ENCODE data around the gene AASDH.

GRCh38 chr4:56318555-56318954, 68.7 kb downstream of the AASDH start:
- TF ChIP-seq USF2 (IDR thresholded peaks at IDR 0.05; ENCODE audit: borderline replicate concordance, low read depth, low read length) (no peak), TCF12 (IDR thresholded peaks at IDR 0.05) (no peak), NRF1 (IDR thresholded peaks at IDR 0.05; ENCODE audit: low read depth, low read length) (no peak), EZH2phosphoT487 (IDR thresholded peaks at IDR 0.05; ENCODE audit: borderline replicate concordance, low read depth) (no peak), MAX (IDR thresholded peaks at IDR 0.05; ENCODE audit: low read depth) (no peak), POLR2AphosphoS5 (IDR thresholded peaks at IDR 0.05; ENCODE audit: low read depth, low read length) (no peak), YY1 (IDR thresholded peaks at IDR 0.05; ENCODE audit: low read depth) (no peak), CTCF (IDR thresholded peaks at IDR 0.05) (no peak), ZBTB33 (IDR thresholded peaks at IDR 0.05; ENCODE audit: borderline replicate concordance, low read depth) (no peak), PBX3 (IDR thresholded peaks at IDR 0.05) (no peak), GATA2 (CRISPR knock-in tag; IDR thresholded peaks at IDR 0.05) (no peak), RAD21 (IDR thresholded peaks at IDR 0.05; ENCODE audit: low read length) (no peak), SMC3 (IDR thresholded peaks at IDR 0.05; ENCODE audit: low read depth, low read length) (no peak), USF1 (IDR thresholded peaks at IDR 0.05; ENCODE audit: borderline replicate concordance, low read depth) (no peak)
